Transverse colon (tissue), 4 donors: Measurements from ENCODE around the gene CEP44. TPM values are rescaled to one million over a fixed set of nuclear protein-coding genes. Genes with fewer than 3 reads are reported as not detected.

Source experiments
- DNase-seq: peaks from one replicate; pipeline ENCODE4 v3.0.0-alpha.2; 2019
- H3K27ac ChIP-seq, 4 donors: fragments of 200-600 bp; sonication (generic); 2 replicates each; pipeline ENCODE4 v1.5.1; 2016 to 2018; ENCODE audit warnings: inconsistent platforms in 4 of 4
- H3K27me3 ChIP-seq: fragments of 200-600 bp; sonication (generic); 2 replicates; pipeline ENCODE4 v1.5.1; 2017; ENCODE audit warnings: inconsistent platforms
- H3K36me3 ChIP-seq, 4 donors: fragments of 200-600 bp; sonication (generic); 2 replicates each; pipeline ENCODE4 v1.5.1; 2017 to 2019; ENCODE audit warnings: inconsistent platforms in 4 of 4
- H3K4me1 ChIP-seq, 4 donors: fragments of 200-600 bp; sonication (generic); 2 replicates each; pipeline ENCODE4 v1.5.1; 2017 to 2020; ENCODE audit warnings: inconsistent platforms in 4 of 4
- H3K4me3 ChIP-seq, 4 donors: fragments of 200-600 bp; sonication (generic); 1 replicate in 1 of 4; 2 replicates in 3 of 4; pipeline versions ENCODE4 v1.5.1 to v1.6.1; 2017 to 2019; ENCODE audit warnings: inconsistent platforms in 4 of 4
- H3K9me3 ChIP-seq, 2 donors: fragments of 200-600 bp; sonication (generic); 2 replicates each; pipeline ENCODE4 v1.5.1; 2017 to 2019; ENCODE audit warnings: inconsistent platforms in 2 of 2
- EP300 ChIP-seq: sonication (generic); formaldehyde crosslinking; IDR thresholded peaks from one replicate; pipeline ENCODE4 v1.6.1; 2017; ENCODE audit warnings: antibody characterized with exemption, low read depth
- POLR2A ChIP-seq: fragments of 450-650 bp; IDR thresholded peaks from one replicate; pipeline ENCODE4 v1.6.1; 2016; ENCODE audit warnings: antibody characterized with exemption, mild to moderate bottlenecking, moderate library complexity
- POLR2AphosphoS5 ChIP-seq, 3 donors: sonication (generic); formaldehyde crosslinking; IDR thresholded peaks; one replicate each; pipeline ENCODE4 v1.6.1; 2016; ENCODE audit warnings: antibody characterized with exemption in 3 of 3
- WGBS, 2 donors: methylation state at CpG; one replicate each; pipeline ENCODE4 v1.1.5; 2018; ENCODE audit warnings: low coverage in 1 of 2; 5-methylcytosine and 5-hydroxymethylcytosine counted together
- in situ Hi-C, 4 donors: fragments of 200-750 bp; cut with MboI; loops; one replicate each; pipeline versions ENCODE4 v1.15.0 to v1.15.1; 2017; ENCODE audit warnings: low sequenced_read_pairs in 3 of 4, low pct_ligation_motif_present in 1 of 4, low pct_unique_long_range_greater_than_20kb in 1 of 4
- intact Hi-C: fragments of 100-400 bp; cut with DNase I; formaldehyde crosslinking; loops from one replicate; pipeline ENCODE4 v1.15.1; 2023; ENCODE audit warnings: low total_unique reads
- total RNA-seq, 4 donors: library from RNA; depleted of rRNA; stranded (reverse); fragments of >200 nt; gene quantifications; one replicate each; pipeline ENCODE4 v1.1.0, GENCODE V29; 2016
- TF ChIP-seq, protein P1 (sequence below), 5 experiments: fragments of 200-600 bp in 3 of 5; fragments of 450-650 bp in 2 of 5; sonication (generic) in 3 of 5; IDR thresholded peaks; 1 replicate in 2 of 5; 2 replicates in 3 of 5; pipeline ENCODE4 v1.5.1; 2016 to 2017; ENCODE audit warnings: antibody characterized with exemption in 5 of 5, inconsistent platforms in 3 of 5, mild to moderate bottlenecking in 2 of 5, moderate library complexity in 1 of 5

The CEP44 gene, protein sequence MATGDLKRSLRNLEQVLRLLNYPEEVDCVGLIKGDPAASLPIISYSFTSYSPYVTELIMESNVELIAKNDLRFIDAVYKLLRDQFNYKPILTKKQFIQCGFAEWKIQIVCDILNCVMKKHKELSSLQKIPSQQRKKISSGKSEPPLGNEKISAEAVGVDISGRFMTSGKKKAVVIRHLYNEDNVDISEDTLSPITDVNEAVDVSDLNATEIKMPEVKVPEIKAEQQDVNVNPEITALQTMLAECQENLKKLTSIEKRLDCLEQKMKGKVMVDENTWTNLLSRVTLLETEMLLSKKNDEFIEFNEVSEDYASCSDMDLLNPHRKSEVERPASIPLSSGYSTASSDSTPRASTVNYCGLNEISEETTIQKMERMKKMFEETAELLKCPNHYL
- total RNA-seq = 10 to 100 TPM; 13.5 to 40.6 (median 24.4) TPM

DNA sequence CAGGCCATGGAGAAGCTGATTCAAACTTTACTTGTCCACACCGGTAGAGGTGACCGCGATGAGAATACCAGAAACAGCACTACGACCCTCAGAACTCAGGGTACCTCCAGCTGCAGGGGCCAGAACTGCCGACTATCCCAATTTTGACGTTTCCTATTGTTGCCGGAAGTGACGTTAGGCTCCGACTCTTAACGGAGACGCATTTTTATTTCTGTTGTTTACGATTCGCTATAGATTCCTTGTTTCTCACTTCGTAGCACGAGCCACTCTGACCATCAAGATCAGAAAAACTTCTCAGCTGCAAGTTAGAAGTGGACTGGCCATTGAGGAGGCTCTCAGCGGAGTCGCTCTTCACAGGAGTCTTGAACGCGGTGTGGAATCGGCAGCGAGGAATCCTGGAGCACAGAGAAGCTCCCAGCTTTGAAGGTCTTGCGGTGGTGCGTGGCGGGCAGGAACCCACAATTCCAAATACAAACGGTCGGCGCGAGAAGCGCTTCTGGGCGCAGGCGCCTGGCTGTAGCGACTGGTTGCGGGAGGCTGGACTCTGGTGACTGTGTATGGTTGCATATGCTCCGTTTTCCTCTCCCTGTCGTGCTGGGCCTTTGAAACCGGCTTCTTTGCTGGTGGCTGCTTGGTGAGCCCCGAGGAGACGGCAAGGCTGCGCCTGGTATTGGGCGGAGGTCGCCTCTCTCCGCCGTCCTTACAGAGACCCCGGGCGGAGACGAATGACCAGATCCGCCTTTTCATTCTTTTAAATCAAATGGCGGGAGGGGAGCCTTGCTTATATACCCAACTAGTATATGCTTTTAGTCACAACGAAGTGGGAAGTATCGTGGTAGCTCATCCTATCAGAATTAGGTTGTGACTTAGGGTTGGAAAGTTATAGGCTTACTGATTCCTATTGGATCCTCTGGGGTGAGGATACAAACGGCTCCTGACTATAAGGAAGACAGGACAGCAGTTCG lies at the start of gene CEP44, which contains the start of gene FBXO8:
CEP44 (plus strand) TSS at position 405 of the 965 bp plus-strand sequence. CDS start 15,211 bp downstream, outside the sequence.
FBXO8 (minus strand) TSS at position 161 of the 965 bp plus-strand sequence. CDS start 20,575 bp downstream, outside the sequence.
- Histone ChIP-seq H3K4me3 (peak within 1 kb of the TSS; percentile 59 to 82 (median 76)), H3K27ac (peak within 1 kb of the TSS; percentile 92 to 99 (median 96)), H3K9me3 (peaks cover 0 to 8% of the 10 kb centered on the region in 2 donors), H3K27me3 (no peaks in the 10 kb centered on the region), H3K4me1 (peaks cover 0 to 50% (median 18%) of the 10 kb centered on the region in 4 donors), H3K36me3 (no peaks in the 10 kb centered on the region)
- intact Hi-C loops = no loop called here
- in situ Hi-C loops = no loop called here
- TF ChIP-seq POLR2AphosphoS5 (IDR thresholded peaks at IDR 0.05) (peak in 2 of 3 donors; percentile 23 to 46), EP300 (no peak), POLR2A (peak; percentile 50)
- WGBS, 2 donors = 0% methylated on average over 2 to 51 of the region's 52 CpGs
- DNase-seq = peak; percentile 72

DNA sequence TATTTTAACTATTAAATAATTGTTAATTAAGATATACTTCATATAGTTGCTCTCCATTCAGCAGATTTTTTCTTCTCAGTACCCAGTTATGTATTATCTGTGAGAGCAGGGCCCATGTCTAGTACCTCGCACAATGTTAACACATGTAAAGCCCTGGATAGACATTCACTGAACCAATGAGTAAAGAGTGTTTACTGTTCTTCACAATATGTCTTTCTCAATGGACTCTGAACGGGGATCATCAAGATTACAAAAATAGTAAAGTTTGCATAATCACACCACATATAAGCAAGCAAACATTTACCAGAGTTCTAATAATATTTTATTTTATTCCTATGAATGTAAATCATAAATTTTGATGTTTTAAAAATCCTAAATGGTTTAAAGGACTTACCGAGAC lies 47.4 kb upstream of the CEP44 start:
- intact Hi-C loops (no loop called here), in situ Hi-C loops (no loop called here)

DNA sequence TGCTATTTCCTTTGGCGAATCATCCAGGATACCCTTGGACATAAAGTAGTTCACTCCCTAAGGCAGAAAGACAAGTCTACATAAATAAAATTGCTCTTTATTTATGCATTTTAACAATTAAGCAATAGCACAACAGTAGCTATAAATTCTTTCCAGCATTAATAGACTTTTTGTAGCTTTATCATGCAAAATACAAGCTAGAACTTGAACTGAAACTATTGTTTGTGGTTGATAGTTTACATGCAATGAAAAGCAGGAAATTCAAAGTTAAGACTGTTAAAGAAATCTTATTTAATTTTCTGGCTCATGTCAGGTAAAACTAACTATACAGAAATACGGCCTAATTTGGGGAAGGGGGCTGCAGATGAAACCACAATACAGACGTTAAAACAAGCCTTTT lies 42.5 kb upstream of the CEP44 start:
- WGBS, 2 donors = 85% methylated on average over 3 of the region's 3 CpGs
- H3K4me3 ChIP-seq = no peak overlapping the region
- intact Hi-C loops = no loop called here

More for the DNA sequence above, 47.4 kb upstream of the CEP44 start:
- Histone ChIP-seq H3K36me3 (peaks cover 0 to 19% (median 5%) of the 10 kb centered on the region in 4 donors), H3K4me3 (no peak overlapping the region), H3K27ac (no peak overlapping the region), H3K4me1 (no peaks in the 10 kb centered on the region), H3K27me3 (no peaks in the 10 kb centered on the region), H3K9me3 (no peaks in the 10 kb centered on the region)
- DNase-seq = no peak
- TF ChIP-seq POLR2A (no peak), POLR2AphosphoS5 (IDR thresholded peaks at IDR 0.05) (no peak), EP300 (no peak)
- TF ChIP-seq, protein P1, sequence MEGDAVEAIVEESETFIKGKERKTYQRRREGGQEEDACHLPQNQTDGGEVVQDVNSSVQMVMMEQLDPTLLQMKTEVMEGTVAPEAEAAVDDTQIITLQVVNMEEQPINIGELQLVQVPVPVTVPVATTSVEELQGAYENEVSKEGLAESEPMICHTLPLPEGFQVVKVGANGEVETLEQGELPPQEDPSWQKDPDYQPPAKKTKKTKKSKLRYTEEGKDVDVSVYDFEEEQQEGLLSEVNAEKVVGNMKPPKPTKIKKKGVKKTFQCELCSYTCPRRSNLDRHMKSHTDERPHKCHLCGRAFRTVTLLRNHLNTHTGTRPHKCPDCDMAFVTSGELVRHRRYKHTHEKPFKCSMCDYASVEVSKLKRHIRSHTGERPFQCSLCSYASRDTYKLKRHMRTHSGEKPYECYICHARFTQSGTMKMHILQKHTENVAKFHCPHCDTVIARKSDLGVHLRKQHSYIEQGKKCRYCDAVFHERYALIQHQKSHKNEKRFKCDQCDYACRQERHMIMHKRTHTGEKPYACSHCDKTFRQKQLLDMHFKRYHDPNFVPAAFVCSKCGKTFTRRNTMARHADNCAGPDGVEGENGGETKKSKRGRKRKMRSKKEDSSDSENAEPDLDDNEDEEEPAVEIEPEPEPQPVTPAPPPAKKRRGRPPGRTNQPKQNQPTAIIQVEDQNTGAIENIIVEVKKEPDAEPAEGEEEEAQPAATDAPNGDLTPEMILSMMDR (IDR thresholded peaks at IDR 0.05) = no peak
- WGBS, 2 donors = 89 to 96% methylated on average over 3 of the region's 3 CpGs

DNA sequence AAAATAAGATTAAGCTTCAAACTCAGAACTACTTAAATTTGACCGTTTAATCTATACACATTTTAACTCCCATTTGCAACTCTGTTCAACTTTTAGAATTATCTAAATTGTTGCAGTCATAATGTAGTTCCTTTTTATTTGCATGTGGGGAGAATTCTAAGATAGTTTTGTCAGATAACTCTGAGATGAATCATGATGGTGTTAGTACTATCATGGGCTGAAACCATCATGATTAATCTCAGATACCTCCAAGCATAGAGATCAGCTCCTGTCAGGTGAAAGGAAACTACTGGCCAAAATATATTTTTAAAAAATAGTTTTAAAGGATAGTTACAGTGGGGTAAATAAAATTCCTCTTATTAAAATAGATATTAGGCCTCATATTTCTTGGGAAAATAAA lies 39.3 kb upstream of the CEP44 start:
- Histone ChIP-seq H3K27ac (no peak overlapping the region), H3K4me1 (peaks cover 4 to 13% (median 7%) of the 10 kb centered on the region in 4 donors), H3K36me3 (peaks cover 0 to 7% (median 0%) of the 10 kb centered on the region in 4 donors), H3K9me3 (no peaks in the 10 kb centered on the region), H3K27me3 (no peaks in the 10 kb centered on the region), H3K4me3 (no peak overlapping the region)
- whole genome bisulfite sequencing, 2 donors = 88 to 100% methylated on average over 1 of the region's 1 CpG
- TF ChIP-seq, protein P1 (IDR thresholded peaks at IDR 0.05) = no peak
- TF ChIP-seq EP300 (no peak), POLR2A (no peak), POLR2AphosphoS5 (IDR thresholded peaks at IDR 0.05) (no peak)
- intact Hi-C loops (no loop called here), in situ Hi-C loops (no loop called here)
- no peak for DNase-seq

More for the DNA sequence above, 42.5 kb upstream of the CEP44 start:
- Histone ChIP-seq H3K9me3 (no peaks in the 10 kb centered on the region), H3K27me3 (no peaks in the 10 kb centered on the region), H3K4me1 (no peaks in the 10 kb centered on the region), H3K36me3 (peaks cover 0 to 18% (median 5%) of the 10 kb centered on the region in 4 donors), H3K27ac (no peak overlapping the region)
- in situ Hi-C loops = no loop called here
- TF ChIP-seq, protein P1 (IDR thresholded peaks at IDR 0.05) = no peak
- TF ChIP-seq POLR2A (no peak), EP300 (no peak), POLR2AphosphoS5 (IDR thresholded peaks at IDR 0.05) (no peak)
- no peak for DNase-seq
